Sigmoid colon (tissue), 4 donors: Measurements from ENCODE around the gene DNAH14.

Source experiments
- CTCF ChIP-seq, 4 experiments: fragments of 450-650 bp in 3 of 4; fragments of 200-600 bp in 1 of 4; IDR thresholded peaks; one replicate each; pipeline ENCODE4 v1.5.1; 2016 to 2019; ENCODE audit warnings: antibody characterized with exemption in 4 of 4, mild to moderate bottlenecking in 3 of 4, moderate library complexity in 2 of 4
- POLR2A ChIP-seq, 2 donors: fragments of 450-650 bp; IDR thresholded peaks; one replicate each; pipeline ENCODE4 v1.6.1; 2016; ENCODE audit warnings: antibody characterized with exemption in 2 of 2, mild to moderate bottlenecking in 2 of 2, moderate library complexity in 2 of 2
- POLR2AphosphoS5 ChIP-seq, 4 donors: sonication (generic); formaldehyde crosslinking; IDR thresholded peaks; one replicate each; pipeline ENCODE4 v1.6.1; 2017; ENCODE audit warnings: antibody characterized with exemption in 4 of 4

GRCh38 chr1:225434046-225434445 lies 504.6 kb downstream of the DNAH14 start:
- no peak for TF ChIP-seq CTCF (IDR thresholded peaks at IDR 0.05)
- TF ChIP-seq POLR2A (IDR thresholded peaks at IDR 0.05), result no peak
- no peak for TF ChIP-seq POLR2AphosphoS5 (IDR thresholded peaks at IDR 0.05)
